ENCODE measurements around the gene ULBP2.
"Not testable (repeated sequence)": the region's sequence is repeated elsewhere in the genome, so short reads cannot be mapped to it uniquely, and the experiment has no call there.

The ULBP2 gene

DNA sequence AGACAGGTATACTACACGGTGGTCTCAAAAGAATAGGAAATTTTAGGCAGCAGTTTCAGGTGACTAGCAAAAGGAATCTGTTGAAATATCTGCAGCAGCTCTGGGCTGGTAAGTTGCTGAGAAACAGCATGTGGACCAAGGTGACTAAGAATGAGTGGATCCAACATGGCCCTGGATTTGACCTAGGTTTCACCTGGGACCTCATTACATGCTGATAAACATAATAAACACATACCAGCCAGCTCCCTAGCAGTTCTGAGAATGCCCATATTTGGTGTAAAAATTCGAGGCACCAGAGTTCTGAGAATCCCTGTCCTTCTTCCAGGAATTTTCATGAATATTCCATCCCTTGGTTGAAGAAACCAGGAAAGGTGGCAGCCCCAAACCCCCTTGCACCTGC lies 11.6 kb downstream of the ULBP2 start:
- not testable (repeated sequence) for DNase-seq

DNA sequence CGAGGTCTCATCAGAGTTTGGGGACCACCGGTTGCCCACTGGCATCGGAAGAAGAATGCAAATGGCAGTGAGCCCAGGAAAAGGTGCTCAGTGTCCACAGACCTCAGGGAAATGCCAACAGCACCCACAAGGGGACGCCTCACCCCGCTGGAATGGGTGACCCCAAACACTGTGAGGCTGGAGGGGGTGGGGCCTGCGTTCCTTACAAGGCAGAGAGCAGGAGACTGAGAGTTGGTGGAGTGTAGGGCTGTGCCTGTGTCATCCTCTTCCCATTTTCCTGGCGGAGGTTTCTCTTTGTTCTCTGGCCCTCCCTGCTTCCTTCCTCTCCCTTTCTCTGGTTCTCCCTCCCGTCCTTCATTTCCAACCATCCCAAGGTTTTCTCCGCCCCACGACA lies 12.1 kb downstream of the ULBP2 start:
- not testable (repeated sequence) for DNase-seq

DNA sequence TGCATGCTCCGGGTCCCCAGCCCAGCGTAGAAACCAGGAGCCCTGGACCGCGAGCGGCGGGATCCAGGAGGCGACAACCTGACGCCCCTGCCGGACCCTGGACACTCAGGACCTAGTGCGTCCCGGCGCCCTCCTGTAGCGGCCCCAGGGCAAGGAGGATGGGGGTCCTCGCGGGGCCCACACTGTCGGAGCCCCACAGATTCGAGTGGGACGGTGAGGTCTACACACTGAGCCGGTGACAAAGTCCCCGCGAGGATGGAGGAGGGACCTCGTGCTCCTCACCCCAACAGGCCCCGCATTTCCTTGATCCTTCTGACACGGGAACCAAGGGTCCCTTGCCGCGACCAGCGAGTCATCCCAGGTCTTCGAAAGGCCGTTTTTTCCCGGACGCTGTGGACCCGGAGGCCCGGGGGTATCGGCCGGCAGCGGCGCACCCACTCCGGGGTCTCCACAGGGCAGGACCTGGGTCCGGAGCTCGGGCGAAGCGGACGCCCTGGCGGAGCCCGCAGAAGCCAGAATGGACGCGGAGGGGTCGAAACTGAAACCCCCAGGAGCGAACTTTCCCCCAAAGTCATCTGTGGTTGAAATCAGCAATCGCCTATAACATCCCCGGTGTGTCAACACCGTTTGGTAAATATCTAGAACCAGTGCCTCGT lies 12.6 kb downstream of the ULBP2 start:
- DNase-seq, result not testable (repeated sequence)

DNA sequence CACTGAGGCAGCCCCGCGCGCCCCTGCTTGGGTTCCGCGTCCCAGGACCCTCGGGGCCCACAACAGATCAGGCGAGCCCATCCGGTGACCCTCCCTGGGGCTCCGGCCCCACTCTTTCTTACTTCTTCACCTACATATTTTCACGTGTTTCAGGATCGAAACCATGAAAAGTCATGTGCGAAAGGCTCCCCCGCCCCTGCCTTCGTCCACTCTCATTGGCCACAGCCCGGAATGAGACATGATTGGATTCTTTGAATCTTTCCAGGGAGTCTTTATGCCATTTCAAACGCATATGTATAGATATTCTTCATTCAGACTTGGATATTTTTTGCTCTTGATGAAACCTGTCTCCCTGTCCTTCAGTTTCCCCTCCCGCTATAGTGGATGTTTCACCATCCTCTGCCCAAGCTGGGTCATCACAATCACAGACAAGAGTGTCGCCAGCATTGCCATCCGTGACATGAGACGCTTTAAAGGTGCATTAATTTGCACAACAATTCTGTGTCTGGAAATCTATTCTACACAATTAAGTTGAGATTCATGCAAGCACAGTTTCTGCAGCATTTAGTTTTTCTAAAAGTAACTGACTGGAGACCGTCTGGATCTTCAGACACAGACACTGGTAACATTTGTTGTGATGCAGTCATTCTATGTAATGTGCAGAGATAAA lies 13.3 kb downstream of the ULBP2 start:
- DNase-seq, result not testable (repeated sequence)

DNA sequence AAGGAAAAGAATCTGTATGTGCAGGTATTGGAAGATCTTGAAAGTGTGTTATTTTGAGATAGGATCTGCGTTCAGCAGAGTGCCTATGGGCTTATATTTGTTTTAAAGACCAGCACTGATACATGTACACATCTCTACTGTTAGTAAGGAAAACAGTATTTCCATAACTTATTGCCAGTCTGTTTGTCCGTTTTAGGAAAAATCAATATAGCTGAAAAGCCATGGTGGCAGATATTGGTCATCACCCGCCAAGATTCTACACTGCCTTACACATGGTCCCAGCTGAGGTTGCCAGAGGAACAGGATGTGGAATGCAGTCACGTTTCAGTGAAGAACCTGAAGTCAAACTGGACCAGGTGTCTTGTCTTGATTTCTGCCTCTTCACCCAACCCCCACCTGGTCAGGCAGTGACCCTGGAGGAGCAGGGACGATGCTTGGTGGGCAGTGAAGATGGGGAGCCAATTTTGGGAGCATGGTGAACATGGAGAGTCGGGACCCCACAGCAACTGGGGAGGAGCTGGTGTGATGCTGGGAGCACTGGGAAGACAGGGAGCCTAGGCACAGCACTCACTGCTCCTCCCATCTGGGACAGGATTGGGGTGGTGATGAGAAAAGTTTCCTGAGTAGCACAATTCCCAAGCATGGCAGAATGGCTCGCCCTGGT lies 14.0 kb downstream of the ULBP2 start:
- not testable (repeated sequence) for DNase-seq

DNA sequence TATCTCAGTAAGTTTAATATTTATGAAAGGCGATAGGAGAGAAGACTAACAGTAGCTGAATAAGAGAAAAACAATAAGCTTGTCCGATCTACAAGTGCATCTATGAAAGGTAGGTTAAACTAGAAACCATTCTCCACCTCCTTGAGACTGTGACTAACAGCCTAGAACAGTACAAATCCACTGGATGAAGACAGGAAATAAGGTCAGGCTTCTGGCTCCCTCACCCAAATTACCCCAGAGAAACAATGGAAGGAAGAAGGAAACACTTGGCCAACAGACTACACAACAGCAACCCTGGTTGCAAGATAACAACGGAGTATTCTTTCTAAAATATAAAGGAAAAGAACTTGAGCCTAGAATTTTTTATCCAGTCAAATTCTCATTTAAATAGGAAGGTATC lies 16.3 kb downstream of the ULBP2 start:
- DNase-seq, result not testable (repeated sequence)

DNA sequence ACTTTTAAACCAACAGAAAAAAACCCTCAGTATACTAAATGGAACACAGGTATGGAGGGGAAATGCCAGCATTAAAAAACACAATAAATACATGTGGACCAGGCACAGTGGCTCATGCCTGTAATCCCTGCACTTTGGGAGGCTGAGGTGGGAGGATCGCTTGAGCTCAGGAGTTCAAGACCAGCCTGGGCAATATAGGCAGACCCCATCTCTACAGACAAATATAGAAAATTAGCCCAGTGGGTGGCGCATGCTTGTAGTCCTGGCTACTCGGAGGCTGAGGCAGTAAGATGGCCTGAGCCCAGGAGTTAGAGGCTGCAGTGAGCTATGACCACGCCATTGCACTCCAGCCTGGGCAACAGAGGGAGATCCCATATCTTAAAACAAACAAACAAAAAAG lies 18.0 kb downstream of the ULBP2 start:
- DNase-seq, result not testable (repeated sequence)

DNA sequence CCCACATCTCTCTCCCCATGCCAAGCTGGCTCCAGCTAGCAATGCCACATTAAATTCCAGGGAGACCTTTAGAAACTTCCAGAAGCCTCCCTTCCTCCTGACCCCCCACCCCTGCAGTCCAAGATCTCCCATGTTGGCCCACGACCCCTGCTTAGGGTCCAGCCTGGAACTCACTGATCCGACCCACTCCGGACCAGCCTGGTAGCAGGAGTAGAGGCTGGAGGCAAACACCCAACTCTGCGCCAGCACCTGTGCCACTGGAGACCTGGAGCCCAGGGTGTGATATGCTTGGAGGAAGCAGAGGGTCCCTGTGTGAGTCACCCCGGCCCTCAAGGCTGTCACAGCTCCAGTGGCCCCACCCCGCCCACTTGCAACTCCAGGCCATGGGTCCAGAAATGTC lies 18.7 kb downstream of the ULBP2 start:
- no peak for DNase-seq

DNA sequence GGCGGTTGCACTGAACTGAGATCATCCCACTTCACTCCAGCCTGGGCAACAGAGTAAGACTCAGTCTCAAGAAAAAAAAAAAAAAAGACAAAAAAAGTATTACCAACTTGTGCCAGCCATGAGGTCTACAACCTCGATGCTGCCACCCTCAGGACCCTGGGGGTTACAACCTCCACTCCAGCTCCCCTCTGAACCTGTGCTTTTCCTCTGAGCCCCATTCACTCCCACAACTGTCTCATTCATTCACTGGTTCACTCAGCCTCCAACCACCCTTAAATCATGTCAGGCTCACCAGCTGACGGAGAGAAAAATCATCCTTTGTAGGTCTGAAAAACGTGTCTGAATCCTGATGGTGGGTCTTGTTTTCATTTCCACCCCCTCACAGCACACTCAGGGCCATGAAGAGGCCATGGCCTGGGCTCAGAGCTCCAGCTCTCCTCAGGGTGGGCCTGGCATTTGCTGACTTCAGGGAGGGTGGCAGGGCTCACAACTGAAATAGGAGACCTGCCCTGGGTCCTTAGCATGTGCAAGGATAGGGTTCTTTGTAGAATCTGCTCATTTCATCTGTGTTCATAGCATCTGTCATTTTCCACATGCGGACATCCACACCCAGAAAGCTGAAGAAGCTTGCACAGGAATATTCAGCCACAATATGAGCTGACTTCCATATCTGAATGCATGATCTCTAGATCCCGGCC lies 20.1 kb downstream of the ULBP2 start:
- DNase-seq, result peak in 1 of 2 experiments; percentile 40

DNA sequence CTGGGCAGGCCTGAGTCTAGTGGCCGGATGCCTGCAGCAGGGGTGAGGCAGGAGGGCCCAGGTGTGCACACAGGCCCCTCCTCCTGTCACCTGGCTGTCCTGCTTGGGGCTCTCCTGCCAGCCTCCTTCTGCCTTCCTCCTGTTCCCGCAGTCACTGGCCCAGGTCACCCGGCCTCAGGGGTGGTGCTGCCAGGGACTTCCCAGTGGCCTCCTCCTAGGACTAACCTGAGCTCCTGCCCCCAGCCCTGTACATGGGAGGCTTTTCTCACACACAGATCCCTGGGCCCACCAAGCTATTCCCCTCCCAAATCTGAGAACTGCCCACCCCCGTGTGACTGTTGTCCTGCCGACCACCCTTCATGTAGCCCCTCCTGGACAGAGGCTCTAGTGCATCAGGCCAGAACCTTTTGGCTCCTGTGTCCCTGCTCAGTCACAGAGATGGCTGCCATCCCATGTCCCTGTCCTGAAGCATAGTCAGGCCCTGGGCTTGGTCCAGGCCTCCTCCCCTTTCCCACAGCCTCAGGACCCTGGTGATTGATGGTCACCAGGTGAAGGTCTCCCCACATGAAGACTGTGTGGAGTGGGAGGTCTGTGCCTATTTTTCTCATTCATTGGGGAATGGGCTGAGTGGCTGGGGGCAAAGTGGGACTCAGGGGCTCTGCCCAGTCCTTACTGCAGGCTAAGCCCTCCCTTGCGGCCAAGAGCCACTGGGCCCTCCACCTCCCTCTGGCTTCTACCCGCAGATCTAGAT lies 20.8 kb downstream of the ULBP2 start:
- no peak for DNase-seq

DNA sequence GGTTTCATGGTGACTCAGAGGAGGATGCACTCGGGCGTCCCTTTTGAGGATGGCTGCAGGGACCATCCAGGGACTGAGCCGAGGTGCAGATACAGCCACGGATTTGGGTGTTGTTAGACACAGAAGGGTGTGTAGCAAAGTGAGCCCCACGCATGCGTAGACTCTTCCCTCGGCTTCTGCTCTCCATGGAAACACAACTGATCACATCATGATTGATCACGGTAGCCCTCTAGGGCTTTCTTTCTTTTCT lies 21.3 kb downstream of the ULBP2 start:
- DNase-seq, result peak; percentile 65 to 71

DNA sequence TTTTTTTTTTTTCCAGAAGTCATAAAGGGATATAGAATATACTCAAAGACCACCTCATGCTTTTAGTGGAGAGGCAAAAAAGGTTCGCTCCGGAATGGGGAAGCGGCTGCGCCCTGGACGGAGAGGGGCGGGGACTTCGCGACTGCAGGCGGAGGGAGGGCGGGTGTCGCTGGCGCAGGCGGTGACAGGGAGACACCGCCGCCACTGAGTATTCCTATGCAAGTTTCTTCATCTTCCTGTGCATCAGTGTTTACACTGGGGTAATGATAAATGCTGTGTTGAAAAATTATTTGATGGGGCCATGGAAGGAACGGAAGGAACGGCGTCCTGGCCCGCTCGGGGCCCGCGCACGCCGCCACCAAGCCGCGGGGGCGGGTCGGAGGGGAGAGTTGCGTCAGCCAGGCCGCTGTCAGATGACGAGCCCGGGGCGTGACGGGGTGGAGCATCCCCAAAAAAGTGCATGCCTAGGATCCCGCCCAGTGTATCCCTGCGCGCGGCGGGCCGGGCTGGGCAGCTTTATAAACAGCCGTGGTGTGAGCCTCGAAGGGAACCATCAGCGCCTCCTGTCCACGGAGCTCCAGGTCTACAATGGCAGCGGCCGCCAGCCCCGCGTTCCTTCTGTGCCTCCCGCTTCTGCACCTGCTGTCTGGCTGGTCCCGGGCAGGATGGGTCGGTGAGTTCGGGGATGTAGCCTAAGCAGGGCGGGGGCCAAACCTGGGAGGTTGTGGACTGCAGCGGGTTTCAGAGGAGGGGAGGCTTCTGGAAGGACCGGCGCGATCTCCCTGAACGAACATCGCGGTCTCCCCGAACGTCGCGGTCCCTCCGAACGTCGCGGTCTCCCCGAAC lies 21.9 kb downstream of the ULBP2 start, which contains the start of gene ULBP1:
Gene ULBP1, plus strand, starts transcription at position 482 of the 846 bp plus-strand sequence. Its CDS starts 107 bp downstream, at position 589.
- peak; percentile 82 to 93 for DNase-seq

DNA sequence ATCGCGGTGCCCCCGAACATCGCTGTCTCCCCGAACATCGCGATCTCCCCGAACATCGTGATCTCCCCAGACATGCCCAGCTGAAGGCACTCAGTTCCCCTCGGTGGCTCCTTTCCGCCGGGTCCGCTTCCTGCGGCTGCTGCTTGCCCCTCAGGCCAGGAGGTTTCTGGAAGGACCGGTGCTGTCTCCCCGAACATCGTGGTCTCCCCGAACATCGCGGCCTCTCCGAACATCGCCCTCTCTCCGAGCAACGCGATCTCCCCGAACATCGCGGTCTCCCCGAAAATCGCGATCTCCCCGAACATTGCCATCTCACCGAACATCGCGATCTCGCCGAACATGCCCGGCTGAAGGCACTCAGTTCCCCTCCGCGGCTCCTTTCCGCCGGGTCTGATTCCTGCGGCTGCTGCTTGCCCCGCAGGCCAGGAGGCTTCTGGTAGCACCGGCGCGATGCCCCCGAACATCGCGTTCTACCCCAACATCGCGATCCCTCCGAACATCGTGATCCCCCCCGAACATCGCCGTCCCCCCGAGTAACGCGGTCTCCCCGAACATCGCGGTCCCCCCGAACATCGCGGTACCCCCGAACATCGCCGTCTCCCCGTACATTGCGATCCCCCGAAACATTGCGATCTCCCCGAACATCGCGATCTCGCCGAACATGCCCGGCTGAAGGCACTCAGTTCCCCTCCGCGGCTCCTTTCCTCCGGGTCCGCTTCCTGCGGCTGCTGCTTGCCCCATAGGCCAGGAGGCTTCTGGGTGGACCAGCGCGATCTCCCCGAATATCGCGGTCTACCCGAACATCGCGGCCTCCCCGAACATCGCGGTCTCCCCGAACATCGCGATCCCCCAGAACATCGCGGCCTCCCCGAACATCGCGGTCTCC lies 22.7 kb downstream of the ULBP2 start:
- peak in 1 of 2 experiments; percentile 52 for DNase-seq

DNA sequence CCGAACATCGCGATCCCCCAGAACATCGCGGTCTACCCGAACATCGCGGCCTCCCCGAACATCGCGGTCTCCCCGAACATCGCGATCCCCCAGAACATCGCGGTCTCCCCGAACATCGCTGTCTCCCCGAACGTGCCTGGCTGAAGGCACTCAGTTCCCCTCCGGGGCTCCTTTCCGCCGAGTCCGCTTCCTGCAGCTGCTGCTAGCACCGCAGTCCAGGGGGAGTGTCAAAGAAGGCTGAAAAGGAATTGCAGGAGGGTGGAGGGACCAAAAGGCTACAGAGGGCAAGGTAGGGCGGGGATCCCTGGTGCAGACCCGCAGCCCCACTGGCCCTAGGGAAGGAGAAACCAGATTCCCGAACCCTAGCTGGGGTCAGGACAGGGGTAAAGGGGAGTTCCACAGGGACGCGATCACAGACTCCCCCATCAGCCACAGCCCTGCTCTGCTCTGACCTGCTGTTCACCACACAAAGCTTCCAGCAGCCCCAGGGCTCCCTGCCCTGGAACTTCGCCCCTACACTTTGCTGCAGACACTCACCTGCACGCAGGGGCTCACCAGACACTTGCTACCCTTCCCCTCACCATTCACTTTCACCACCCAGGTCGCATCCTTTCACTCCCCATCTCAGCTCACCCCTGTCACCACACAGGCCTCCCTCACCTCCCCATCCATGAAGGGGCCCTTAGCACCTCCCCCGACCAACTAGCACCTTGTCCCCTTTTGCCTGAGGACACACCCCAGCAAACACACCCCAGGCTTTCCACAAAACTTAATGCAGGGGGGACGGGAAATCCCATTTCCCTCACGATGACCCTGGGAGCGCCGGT lies 23.6 kb downstream of the ULBP2 start:
- peak in 1 of 2 experiments; percentile 30 for DNase-seq

DNA sequence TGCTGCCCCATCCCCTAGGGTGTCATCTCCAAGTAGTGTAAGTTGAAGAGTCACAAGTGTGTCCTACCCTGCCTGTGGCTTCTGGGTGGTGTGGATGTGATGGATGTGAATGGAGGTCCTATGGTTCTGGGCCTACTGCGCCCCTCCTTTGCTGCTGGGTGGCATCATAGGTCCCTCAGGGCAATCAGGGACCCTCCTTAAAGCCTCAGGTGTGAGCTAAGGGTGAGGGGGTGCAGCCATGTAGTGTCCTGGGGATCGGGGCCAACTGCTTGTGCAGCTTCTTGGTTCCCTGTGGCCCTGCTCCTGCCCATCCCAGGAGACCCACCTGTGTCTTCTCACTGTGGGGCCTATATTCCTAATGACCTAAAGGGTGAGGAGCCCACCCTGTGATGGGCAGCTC lies 24.5 kb downstream of the ULBP2 start:
- DNase-seq, result not testable (repeated sequence)

DNA sequence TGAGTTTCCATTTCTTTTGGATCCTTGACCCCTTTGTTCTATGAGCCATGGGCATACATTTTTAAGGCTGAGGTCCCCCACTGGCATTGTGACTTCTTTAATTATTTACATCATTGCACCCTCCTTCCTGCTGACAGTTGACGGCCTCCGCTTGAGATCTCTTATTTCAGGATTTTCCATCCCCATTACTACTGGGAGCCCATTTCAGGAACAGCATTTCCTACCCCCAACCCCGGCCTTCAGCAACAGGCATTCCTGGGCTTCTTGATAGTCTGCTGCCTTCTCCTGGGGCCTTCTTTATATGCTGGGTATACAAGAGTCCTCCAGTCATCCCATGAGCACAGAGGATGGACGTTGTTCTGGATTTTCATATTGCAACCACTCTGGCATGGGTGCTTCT lies 25.8 kb downstream of the ULBP2 start:
- no peak for DNase-seq

DNA sequence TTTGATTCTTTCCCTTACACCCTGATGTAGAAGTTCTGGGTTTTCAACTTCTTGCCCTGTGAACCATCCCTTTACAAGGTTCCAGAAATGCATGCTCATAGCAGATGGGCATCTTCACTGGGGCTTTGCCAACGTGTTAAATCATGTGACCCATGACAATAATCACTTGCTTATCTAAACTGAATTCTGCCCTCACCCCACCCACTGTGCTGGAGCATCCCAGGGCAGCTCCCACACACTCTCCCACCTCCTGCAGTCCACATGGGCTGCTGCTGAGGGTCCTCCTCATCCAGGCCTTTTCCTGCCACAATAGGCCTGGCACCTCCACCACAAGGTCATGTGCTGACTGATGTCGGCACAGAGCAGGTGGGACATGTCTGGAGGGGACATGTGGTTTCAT lies 26.2 kb downstream of the ULBP2 start:
- DNase-seq, result not testable (repeated sequence)

DNA sequence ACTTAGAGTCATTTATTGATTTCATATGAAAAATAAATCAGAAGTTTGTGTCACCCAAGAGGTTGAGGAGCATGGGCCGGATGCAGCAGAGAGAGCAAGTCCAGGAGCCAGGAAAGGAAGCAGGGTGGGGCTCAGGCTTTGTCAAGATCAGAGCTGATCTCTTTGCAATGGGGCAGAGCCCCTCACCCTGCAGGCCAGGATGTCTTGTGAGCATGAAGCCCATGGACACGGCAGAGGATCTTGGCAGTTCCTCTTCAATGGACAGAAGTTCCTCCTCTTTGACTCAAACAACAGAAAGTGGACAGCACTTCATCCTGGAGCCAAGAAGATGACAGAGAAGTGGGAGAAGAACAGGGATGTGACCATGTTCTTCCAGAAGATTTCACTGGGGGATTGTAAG lies 27.1 kb downstream of the ULBP2 start:
- not testable (repeated sequence) for DNase-seq

DNA sequence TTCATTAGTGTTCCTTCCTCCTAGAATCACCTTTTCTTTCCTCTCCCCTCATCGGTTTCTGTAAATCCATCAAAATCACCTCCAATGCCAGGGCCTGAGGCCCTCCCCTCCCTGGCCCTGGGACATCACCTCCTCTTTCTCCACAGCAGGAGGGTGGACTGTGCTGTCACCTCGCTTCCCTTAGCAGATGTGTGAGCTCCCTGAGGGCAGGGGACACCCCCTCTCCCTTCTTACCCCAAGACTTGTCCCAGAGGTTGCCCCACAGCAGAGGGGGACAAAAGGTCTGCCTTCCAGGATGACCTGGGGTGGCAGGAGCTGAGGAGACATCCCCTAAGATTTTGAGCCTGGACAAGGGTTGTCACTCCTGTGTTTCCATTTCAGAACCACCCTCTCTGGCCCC lies 27.8 kb downstream of the ULBP2 start:
- DNase-seq, result no peak

DNA sequence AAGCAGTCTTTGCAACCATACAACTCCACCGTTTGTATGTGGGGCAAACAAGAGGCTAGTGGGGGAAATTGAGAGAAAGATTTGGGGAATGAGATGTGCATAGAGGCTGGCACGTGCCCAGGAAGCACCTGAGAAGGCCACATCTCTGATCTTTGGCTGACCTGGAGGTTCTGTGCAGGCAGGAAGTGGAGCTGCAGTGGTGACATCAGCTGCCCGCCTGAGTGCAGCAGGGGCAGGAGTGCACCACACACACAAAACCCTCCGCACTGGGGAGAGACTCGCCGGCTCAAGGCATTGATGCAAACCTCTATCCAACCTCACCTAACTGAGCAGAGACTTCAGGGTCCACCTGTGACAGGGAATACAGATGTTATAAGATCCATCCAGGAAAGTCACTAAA lies 32.6 kb downstream of the ULBP2 start:
- not testable (repeated sequence) for DNase-seq

Data from NCI-H524 (cell line).